HG03575 (cell line): ENCODE results near the gene ZXDC.

Experiments
- ATAC-seq: cut with Tn5 transposase; IDR thresholded peaks from one replicate; pipeline ENCODE4 v1.9.1; 2021; ENCODE audit not compliant: unreplicated experiment, insufficient number of reproducible peaks, low FRiP score; ENCODE audit errors: extremely low read depth

ZXDC gene

GRCh38 chr3:126512916-126513650 lies 37.4 kb upstream of the ZXDC start:
- no peak for ATAC-seq

- no peak for ATAC-seq
These were observed 36.3 kb upstream of the ZXDC start for GRCh38 chr3:126512026-126512425.

- no peak for ATAC-seq
These were observed 35.6 kb upstream of the ZXDC start for GRCh38 chr3:126511291-126511690.

- ATAC-seq = no peak
These were observed 34.7 kb upstream of the ZXDC start for GRCh38 chr3:126510308-126510910.

- no peak for ATAC-seq
These were observed 34.1 kb upstream of the ZXDC start for GRCh38 chr3:126509597-126510307.

- ATAC-seq = no peak
These were observed 32.9 kb upstream of the ZXDC start for GRCh38 chr3:126508564-126508964.

GRCh38 chr3:126507886-126508285 lies 32.2 kb upstream of the ZXDC start:
- ATAC-seq = no peak

GRCh38 chr3:126503701-126504100 lies 28.0 kb upstream of the ZXDC start:
- no peak for ATAC-seq

GRCh38 chr3:126502656-126503055 lies 27.0 kb upstream of the ZXDC start:
- no peak for ATAC-seq

- ATAC-seq = no peak
These were observed 26.0 kb upstream of the ZXDC start for GRCh38 chr3:126501736-126502135.

GRCh38 chr3:126501054-126501453 lies 25.4 kb upstream of the ZXDC start:
- no peak for ATAC-seq

- no peak for ATAC-seq
These were observed 24.3 kb upstream of the ZXDC start for GRCh38 chr3:126500016-126500415.

GRCh38 chr3:126499401-126499800 lies 23.7 kb upstream of the ZXDC start:
- no peak for ATAC-seq

GRCh38 chr3:126498929-126499328 lies 23.2 kb upstream of the ZXDC start:
- no peak for ATAC-seq

GRCh38 chr3:126498461-126498860 lies 22.8 kb upstream of the ZXDC start:
- no peak for ATAC-seq

- ATAC-seq = no peak
These were observed 22.3 kb upstream of the ZXDC start for GRCh38 chr3:126497956-126498355.

GRCh38 chr3:126496894-126497850 lies 21.5 kb upstream of the ZXDC start:
- ATAC-seq = no peak

GRCh38 chr3:126495786-126496185 lies 20.1 kb upstream of the ZXDC start:
- ATAC-seq = no peak

GRCh38 chr3:126494970-126495230 lies 19.2 kb upstream of the ZXDC start:
- no peak for ATAC-seq
